ENCODE data around the gene DMD. TPM values are rescaled to one million over a fixed set of nuclear protein-coding genes. Genes with fewer than 3 reads are reported as not detected.

Gene DMD
- total and polyA plus RNA-seq, 2 donors (not counting 1 experiment from before 2014, with no cell fraction given) = 2.0 to 51.8 TPM

GRCh38 chrX:31181377-31182000 is 2029.9 kb downstream of the DMD start:
- H3K4me1 ChIP-seq (ENCODE audit: control insufficient read depth in 2 of 2, insufficient read depth in 2 of 2, low read length in 2 of 2) = no peaks in the 10 kb centered on the region
- no peak overlapping the region for H3K4me3 ChIP-seq (ENCODE audit: control extremely low read depth in 1 of 5, extremely low read depth in 1 of 5, insufficient read depth in 1 of 5, low read depth in 2 of 5, low read length in 4 of 5)
- H3K9me3 Mint-ChIP-seq (ENCODE audit: insufficient read depth) = no peaks in the 10 kb centered on the region
- H3K9me3 ChIP-seq (ENCODE audit: control extremely low read depth in 1 of 3, control insufficient read depth in 2 of 3, insufficient read depth in 1 of 3, low read length in 2 of 3) = no peaks in the 10 kb centered on the region
- no peak overlapping the region for H2AFZ ChIP-seq (ENCODE audit: insufficient read depth, low read depth, low read length, poor library complexity, severe bottlenecking)
- no peaks in the 10 kb centered on the region for H3K27me3 ChIP-seq (replicated peaks in 1 of 4; ENCODE audit: control extremely low read depth in 1 of 4, control insufficient read depth in 3 of 4, insufficient read depth in 4 of 4, low read length in 3 of 4)
- H3K27ac Mint-ChIP-seq = no peak overlapping the region
- H3K36me3 ChIP-seq (replicated peaks in 1 of 2; ENCODE audit: control extremely low read depth in 1 of 2, control insufficient read depth in 1 of 2, extremely low read depth in 1 of 2, insufficient read depth in 2 of 2, low read length in 1 of 2) = no peaks in the 10 kb centered on the region
- CTCF ChIA-PET = no interaction called here
- H4K20me1 ChIP-seq (ENCODE audit: control insufficient read depth, insufficient read depth, low read length, poor library complexity, severe bottlenecking) = no peaks in the 10 kb centered on the region
- ATAC-seq (ENCODE audit: low read depth) (no peak), DNase-seq (no peak)
- no peak overlapping the region for H3K4me2 ChIP-seq (replicated peaks; ENCODE audit: low read depth, low read length, poor library complexity, severe bottlenecking)
- H3K9ac ChIP-seq (ENCODE audit: low read length) = no peak overlapping the region
- no peak overlapping the region for H3K4me3 Mint-ChIP-seq
- WGBS (ENCODE audit: insufficient coverage) = no CpG with 5 or more reads among the region's 4 CpGs
- no peaks in the 10 kb centered on the region for H3K27me3 Mint-ChIP-seq
- no peaks in the 10 kb centered on the region for H3K79me2 ChIP-seq (ENCODE audit: control insufficient read depth, insufficient read depth, low read length)
- peaks cover 9% of the 10 kb centered on the region for H3K4me1 Mint-ChIP-seq
- POLR2A ChIA-PET = no interaction called here
- intact Hi-C loops (cut with micrococcal nuclease) = no loop called here
- TF ChIP-seq EZH2 (IDR thresholded peaks at IDR 0.05; ENCODE audit: borderline replicate concordance, insufficient read depth, low read depth, low read length, poor library complexity, severe bottlenecking) (no peak), CTCF (IDR thresholded peaks at IDR 0.05) (no peak)
- H3K27ac ChIP-seq (ENCODE audit: low read length in 2 of 2) = no peak overlapping the region

DNA sequence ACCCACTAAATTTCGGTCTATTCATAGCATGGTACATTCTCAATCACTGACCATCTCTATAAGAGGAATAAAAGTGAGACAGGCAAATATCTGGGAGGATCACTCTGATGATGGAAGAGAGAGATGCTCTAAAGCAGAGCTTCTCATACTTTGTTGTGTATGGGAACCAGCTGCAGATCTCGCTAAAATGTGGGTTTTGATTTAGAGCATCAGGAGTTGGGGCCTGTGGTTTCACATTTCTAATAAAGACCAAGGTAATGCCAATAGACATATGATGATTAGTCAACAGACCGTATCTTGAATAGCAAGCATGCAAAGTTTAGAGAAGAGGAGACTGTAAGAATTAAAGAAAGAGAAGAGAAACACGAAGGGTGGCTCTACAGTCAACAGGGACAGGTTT is 2032.1 kb downstream of the DMD start:
- intact Hi-C loops (cut with micrococcal nuclease) = no loop called here
- Histone ChIP-seq H3K27ac (ENCODE audit: low read length in 2 of 2) (no peak overlapping the region), H3K4me2 (replicated peaks; ENCODE audit: low read depth, low read length, poor library complexity, severe bottlenecking) (no peak overlapping the region), H4K20me1 (ENCODE audit: control insufficient read depth, insufficient read depth, low read length, poor library complexity, severe bottlenecking) (no peaks in the 10 kb centered on the region), H3K4me1 (ENCODE audit: control insufficient read depth in 2 of 2, insufficient read depth in 2 of 2, low read length in 2 of 2) (no peaks in the 10 kb centered on the region), H3K36me3 (replicated peaks in 1 of 2; ENCODE audit: control extremely low read depth in 1 of 2, control insufficient read depth in 1 of 2, extremely low read depth in 1 of 2, insufficient read depth in 2 of 2, low read length in 1 of 2) (no peaks in the 10 kb centered on the region), H3K4me3 (ENCODE audit: control extremely low read depth in 1 of 5, extremely low read depth in 1 of 5, insufficient read depth in 1 of 5, low read depth in 2 of 5, low read length in 4 of 5) (no peak overlapping the region), H3K79me2 (ENCODE audit: control insufficient read depth, insufficient read depth, low read length) (no peaks in the 10 kb centered on the region), H3K9me3 (ENCODE audit: control extremely low read depth in 1 of 3, control insufficient read depth in 2 of 3, insufficient read depth in 1 of 3, low read length in 2 of 3) (no peaks in the 10 kb centered on the region), H3K27me3 (replicated peaks in 1 of 4; ENCODE audit: control extremely low read depth in 1 of 4, control insufficient read depth in 3 of 4, insufficient read depth in 4 of 4, low read length in 3 of 4) (no peaks in the 10 kb centered on the region), H2AFZ (ENCODE audit: insufficient read depth, low read depth, low read length, poor library complexity, severe bottlenecking) (no peak overlapping the region), H3K9ac (ENCODE audit: low read length) (no peak overlapping the region)
- Mint-ChIP-seq H3K9me3 (ENCODE audit: insufficient read depth) (no peaks in the 10 kb centered on the region), H3K27ac (no peak overlapping the region), H3K27me3 (no peaks in the 10 kb centered on the region), H3K4me3 (no peak overlapping the region), H3K4me1 (peaks cover 9% of the 10 kb centered on the region)
- no peak for DNase-seq
- WGBS (ENCODE audit: insufficient coverage) = no CpG with 5 or more reads among the region's 4 CpGs
- ATAC-seq (ENCODE audit: low read depth) = no peak
- POLR2A ChIA-PET = no interaction called here
- TF ChIP-seq CTCF (IDR thresholded peaks at IDR 0.05) = no peak
- TF ChIP-seq EZH2 (IDR thresholded peaks at IDR 0.05; ENCODE audit: borderline replicate concordance, insufficient read depth, low read depth, low read length, poor library complexity, severe bottlenecking) = no peak
- CTCF ChIA-PET = no interaction called here
